HG02973 (cell line): Measurements from ENCODE around the gene FAM13B.
"Not testable (repeated sequence)": the region's sequence is repeated elsewhere in the genome, so short reads cannot be mapped to it uniquely, and the experiment has no call there.

Experiments
- ATAC-seq: cut with Tn5 transposase; IDR thresholded peaks from one replicate; pipeline ENCODE4 v1.9.1; 2021; ENCODE audit warnings: moderate library complexity; ENCODE audit not compliant: unreplicated experiment

Gene FAM13B

DNA sequence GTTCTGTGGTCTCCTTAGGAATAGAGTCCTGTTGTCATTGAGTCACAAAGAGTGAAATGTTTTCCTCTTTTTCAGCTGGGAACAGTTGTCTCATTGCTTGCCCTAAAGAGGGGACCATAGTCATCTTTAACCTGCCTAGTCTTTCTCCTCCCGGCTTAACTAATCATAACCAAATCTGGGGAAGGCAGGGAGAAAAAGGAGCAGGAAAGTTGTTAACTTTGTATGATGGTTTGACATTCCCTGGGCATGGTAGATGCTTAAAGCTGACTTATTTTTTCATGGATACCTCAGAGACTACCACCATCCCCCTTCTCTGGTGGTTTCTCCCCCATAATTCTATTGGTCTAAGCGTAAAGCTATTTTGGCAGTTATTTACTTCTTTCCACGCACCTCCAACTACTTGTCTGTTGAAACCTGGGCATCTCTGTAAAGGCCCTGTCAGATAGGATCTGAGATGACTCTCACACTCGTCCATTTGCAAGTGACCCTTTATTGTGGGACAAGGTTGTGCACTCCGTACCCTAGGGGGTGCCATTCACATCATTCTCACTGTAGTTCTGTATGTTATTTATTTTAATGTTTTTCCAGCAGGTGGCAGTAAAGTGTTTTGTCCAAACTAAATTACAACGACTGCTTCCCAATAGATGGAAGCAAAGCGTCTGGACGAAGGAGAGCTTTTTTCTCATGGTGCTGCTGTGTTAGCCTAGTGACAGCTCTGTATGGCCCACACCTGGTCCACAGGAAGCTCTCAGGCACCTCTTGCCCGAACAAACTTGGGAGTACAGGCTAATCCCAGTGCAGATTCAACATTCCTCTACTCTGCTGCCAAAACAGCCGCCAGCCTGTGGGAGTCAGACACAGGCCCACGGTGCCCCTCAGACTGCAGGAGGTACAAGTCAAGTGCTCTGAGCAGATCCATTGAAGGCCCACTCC lies 3.0 kb upstream of the FAM13B start:
- peak; percentile 42 for ATAC-seq

DNA sequence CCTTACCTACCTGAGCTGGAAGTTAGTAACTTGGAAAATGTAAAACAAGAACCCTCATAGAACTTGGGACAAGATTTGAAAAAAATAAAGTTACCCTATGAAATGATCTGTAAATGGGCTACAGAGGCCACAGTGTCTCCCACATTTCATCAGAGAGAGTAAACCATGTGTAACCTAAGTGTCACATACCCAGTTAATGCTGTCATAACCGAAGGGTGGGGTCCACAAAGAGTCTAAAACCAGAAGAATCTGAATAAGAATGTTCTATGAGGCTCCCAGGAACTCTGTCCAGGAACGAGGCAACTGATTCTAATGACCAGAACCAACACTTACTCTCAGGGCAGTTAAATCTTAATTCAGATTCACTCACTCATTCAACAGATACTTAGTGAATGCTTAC lies 1.0 kb upstream of the FAM13B start:
- no peak for ATAC-seq

DNA sequence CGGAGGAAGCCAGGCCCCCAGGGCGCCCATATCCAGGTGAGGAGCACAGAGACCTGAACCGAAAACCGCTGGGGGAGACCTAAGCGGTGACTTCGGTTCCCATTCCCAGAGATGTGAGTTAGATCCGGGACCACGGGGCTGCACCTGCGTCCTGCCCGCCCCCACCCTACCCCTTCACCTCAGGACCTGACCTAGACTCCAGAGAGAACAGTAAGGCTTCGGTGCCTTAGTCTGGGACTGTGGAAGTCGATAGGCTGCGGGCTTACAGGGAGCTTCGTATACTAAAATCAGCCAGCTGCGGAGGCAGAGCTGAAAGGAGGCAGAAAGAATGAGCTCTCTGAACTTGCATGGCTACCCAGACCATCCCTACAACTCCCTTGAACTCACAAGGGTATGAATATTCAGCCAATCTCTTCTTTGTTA lies 518 bp upstream of the FAM13B start:
- no peak for ATAC-seq

DNA sequence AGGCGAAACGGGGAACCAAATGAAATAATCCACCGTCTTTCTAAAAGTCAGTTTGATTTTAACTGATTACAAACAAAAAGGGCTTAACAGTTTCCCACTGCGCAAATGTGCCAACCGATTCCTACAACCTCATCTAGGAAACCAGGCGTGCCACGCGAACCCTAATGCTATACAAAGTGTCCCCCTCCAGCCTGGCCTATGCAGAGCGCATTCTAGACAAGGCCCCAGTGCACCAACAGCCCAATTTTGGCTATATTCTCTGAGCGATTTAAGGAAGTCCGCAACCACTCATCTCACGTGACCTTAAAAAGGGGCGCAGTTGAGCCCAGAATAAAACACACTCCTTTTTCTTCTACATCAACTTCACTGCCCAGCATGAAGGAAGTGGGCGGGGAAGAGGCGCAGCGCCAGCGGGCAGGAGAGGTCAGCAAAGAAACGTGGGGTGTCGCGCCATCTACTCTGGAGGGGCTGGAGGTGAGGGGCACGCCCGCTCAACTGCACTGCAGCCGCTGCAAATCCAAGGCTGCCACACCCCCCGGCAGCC lies 779 bp downstream of the FAM13B start:
- ATAC-seq = peak; percentile 32

DNA sequence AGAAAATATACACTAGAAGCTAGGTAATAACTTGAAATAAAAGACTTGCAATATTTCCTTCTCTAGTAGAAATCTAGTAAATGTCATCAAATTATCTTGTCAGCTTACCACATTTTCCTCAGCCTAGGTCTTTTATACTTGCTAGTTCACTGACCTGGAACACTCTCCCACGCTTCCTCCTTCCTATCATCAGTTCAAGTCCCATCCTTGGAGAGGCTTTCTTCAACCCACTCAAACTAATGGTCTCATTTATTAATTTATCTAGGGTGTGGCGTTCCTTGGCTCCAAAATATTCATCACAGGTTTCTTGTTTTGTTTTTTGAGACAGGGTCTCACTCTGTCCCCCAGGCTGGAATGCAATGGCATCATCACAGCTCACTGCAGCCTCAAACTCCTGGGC lies 2.9 kb downstream of the FAM13B start:
- ATAC-seq = no peak

DNA sequence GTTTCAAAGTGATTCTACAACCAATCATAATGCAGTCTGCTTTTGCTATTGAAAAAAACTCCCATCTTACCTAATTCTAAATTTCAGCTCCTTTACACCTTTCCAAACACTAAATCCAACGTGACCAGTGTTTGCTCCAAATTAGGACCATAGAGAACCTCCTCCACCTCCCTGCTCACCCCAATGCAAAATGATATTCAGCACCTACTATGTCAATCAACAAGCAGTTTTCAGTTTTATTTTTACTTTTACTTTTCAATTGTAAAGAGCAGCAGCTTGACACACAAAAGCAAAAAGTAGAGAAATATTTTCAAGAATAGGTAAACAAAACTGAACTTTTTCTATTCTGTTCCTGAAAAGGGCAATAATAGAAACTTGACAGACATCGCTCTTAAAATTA lies 3.4 kb downstream of the FAM13B start:
- ATAC-seq = no peak

DNA sequence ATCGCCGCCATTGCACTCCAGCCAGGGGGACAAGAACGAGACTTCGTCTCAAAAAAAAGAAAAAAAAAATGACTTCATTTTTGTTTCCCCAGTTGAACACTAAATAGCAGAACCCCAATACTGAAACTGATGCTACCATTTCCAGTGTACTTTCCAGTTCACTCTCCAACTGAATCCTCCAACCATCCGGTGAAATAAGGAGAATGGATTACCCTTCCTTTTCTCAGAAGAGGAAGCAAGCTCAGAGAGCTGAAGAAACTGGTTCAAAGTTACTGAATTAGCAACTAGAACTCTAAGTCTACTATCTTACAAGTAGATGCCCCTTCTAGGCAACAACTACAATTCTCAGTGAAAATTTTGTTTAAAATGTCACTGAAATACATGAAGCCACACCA lies 3.9 kb downstream of the FAM13B start:
- ATAC-seq = no peak

DNA sequence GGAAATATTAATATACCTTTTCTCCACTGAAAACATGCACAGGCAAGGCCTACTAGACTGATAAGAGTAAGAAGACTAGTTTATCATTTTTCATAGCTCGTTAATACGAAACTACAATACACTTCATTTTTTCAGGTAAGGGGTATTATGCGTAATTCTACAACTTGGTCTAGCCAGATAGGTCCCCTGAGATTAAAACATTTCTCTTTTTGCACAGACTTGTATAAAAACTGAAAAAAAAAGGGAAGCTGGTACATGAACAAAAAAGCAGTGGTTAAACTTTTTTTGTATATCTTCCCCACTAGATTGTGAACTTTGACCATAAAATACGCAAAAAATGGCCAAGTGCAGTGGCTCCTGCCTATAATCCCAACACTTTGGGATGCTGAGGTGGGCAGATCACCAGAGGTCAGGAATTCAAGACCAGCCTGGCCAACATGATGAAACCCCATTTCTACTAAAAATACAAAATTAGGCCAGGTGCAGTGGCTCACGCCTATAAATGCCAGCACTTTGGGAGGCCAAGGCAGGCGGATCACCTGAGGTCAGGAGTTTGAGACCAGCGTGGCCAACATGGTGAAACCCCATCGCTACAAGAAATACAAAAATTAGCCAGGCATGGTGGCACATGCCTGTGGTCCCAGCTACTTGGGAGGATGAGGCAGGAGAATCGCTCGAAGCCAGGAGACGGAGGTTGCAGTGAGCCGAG lies 4.5 kb downstream of the FAM13B start:
- ATAC-seq = not testable (repeated sequence)

DNA sequence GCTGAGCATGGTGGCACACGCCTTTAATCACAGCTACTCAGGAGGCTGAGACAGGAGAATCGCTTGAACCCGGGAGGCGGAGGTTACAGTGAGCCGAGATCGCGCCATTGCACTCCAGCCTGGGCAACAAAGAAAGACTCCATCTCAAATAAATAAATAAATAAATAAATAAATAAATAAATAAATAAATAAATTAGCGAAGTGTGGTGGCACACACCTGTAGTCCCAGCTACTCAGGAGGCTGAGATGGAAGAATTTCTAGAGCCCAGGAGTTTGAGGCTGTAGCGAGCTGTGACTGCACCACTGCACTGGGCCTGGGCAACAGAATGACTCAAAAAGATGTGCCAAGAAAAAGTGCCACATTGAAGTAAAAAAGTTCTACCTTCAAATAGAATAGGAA lies 6.1 kb downstream of the FAM13B start:
- not testable (repeated sequence) for ATAC-seq

DNA sequence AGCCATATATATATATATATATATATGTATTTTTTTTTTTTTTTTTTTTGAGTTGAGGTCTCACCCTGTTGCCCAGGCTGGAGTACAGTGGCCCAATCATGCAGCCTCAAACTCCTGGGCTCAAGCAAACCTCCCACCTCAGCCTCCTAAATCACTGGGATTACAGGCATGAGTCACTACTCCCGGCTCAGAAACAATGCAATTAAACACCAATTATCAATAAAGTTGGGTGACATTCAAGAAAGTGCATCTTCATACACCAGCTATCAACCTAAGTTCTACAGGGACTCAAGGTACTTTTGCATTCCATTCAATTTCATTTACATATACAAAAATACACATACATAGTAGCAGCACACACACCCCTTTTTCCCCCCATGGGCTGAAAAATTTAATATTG lies 7.6 kb downstream of the FAM13B start:
- ATAC-seq = no peak

DNA sequence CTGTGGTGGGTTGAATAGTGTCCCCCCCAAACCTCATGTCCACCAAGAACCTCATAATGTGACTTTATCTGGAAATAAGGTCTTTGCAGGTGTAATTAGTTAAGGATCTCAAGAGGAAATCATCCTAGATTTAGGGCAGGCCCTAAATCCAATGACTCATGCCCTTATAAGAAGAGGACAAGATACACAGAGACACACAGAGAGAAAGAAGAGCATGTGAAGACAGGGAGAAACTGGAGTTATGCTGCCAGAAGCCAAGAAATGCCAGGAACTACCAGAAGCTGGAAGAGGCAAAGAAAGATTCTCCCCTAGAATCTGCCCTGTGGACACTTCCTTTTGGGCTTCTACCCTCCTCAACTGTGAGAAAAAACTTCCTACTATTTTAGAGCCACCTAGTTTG lies 8.8 kb downstream of the FAM13B start:
- no peak for ATAC-seq

DNA sequence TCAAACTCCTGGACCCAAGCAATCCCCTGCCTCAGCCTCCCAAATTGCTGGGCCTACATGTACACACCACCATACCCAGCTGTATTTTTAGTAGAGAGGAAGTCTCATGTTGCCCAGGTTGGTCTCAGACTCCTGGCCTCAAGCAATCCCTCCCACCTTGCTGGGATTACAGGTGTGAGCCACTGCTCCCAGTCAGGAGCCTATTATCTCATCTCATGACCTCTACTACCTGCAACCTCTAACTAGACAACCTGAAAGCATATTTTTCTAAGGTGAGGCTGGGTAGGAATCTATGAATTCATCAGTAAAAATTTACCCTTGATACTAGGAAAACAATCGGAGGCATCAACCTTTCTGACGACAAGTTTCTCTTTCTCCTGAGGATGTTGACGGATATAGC lies 10.0 kb downstream of the FAM13B start:
- ATAC-seq = no peak

DNA sequence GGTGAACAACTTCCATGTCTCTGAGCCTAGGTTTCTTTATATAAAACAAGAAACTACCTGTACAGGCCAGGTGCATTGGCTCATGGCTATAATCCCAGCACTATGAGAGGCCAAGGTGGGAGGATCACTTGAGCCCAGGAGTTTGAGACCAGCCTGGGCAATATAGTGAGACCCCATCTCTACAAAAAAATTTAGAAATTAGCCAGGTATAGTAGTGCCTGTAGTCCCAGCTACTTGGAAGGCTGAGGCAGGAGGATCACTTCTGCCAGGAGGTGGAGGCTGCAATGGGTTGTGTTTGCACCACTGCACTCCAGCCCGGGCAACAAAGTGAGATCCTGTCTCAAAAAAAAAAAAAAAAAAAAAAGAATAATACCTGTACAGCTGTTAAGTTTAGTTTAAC lies 11.1 kb downstream of the FAM13B start:
- ATAC-seq = no peak

DNA sequence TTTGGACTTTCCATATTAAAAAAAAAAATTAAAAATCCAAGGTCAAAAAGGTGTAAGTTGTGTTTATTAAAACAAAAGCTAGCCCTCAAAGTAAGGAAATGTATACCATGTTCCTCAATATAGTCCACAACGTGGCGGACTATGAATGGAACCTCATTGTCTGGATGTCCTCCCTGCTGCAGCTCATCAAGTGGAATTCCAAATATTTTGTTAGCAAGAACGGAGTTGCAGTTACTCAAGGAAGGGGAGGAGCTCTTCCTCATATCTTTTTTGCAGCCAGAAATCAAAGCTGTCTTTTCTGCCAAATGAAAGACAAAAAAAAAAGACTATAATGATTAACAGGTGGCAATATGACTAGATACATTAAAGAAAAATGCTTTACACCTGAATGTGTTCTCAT lies 14.0 kb downstream of the FAM13B start:
- no peak for ATAC-seq

DNA sequence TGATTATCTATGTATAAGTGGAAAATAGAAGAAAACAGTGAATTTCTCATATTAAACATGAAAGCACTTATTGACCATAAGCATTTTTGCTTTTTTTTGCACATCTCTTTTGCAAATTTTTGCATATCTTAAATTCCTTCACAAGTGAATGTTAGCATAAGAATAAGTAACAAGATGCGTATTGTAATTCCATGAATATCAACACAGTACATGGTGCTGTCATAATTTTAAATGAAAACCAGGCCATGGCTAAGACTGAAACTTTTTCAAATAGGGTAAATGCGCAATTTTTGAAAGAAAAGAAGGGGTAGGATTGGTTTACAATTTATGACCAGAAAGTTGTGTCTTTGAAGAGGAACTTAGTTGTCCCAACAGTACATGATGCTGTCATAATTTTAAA lies 17.0 kb downstream of the FAM13B start:
- no peak for ATAC-seq

DNA sequence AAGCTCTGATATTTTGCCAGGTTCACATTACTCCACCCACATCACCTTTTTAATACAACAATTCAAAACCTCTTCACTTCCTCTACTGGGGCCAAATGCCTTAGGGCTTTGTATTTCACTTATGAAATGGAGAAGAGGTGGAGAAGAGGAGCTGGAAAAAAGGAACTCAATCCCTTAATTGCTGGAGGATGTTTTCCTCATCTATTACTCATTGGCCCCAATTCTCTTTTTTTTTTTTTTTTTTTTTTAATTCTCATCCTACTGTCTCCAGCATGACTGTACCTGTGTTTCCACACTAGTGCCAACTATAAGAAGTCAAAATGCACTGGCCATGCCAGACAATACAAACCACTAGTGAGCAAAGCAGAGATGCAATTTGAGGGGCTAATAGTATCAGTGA lies 20.9 kb downstream of the FAM13B start:
- ATAC-seq = no peak

DNA sequence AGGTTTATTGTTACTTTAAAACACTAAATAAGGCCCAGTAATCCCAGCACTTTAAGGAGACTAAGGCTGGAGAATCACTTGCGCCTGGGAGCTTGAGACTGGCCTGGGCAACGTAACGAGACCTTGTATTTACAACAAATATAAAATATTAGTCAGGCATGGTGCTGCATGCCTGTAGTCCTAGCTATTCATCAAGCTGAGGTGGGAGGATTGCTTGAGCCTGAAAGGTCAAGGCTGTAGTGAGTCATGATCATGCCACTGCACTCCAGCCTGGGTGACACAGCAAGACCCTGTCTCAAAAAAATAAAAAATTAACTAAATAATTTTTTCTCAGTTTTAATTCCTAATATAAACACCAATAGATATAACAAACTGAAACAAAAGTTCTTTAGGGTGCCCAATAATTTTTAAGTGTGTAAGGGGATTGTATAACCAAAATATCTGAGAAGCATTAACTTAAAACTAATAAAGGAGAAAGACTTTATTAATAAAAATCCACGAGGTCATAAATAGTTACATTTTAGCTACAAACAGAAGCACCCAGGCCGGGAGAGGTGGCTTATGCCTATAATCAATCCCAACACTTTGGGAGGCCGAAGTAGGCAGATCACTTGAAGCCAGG lies 32.7 kb downstream of the FAM13B start:
- ATAC-seq = no peak

DNA sequence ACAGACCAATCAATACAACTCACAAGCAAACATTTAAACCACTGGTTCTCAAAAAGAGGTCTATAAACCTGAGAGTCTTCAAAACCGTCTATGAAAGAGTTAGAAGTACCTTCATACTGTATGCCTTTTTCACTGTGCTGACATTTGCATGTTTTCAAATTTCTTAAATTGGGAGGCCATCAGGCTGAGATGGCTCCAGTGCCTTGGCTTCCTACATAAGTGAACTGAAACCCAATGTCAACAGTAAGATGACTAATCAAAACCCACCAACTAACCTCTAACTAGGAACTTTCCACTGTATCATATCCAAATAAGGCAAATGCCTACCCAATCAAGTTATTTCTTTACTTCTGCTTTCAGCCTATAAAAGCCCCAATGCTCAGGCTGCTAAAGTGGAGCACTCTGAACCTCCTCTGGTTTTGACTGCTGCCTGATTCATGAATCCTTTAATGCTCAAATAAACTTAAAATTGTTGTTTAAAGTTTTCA lies 35.1 kb downstream of the FAM13B start:
- ATAC-seq = peak; percentile 77

DNA sequence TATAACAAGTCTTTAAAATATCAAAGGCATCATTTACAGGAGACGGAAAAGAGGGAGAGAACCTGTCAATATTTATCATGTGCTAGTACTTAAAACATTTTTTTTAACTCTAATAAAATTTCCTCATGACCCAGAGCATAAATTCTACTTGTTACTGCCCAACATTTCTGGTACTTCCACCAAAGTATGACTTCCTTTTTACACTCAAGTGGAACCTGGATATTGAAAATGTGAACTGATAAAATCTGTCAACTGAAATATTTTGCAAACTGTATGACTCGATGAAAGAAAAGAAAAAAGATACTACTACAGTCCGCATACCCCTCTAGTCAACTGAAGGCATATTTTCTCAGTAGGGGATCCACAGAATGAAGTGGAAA lies 37.1 kb downstream of the FAM13B start:
- no peak for ATAC-seq

DNA sequence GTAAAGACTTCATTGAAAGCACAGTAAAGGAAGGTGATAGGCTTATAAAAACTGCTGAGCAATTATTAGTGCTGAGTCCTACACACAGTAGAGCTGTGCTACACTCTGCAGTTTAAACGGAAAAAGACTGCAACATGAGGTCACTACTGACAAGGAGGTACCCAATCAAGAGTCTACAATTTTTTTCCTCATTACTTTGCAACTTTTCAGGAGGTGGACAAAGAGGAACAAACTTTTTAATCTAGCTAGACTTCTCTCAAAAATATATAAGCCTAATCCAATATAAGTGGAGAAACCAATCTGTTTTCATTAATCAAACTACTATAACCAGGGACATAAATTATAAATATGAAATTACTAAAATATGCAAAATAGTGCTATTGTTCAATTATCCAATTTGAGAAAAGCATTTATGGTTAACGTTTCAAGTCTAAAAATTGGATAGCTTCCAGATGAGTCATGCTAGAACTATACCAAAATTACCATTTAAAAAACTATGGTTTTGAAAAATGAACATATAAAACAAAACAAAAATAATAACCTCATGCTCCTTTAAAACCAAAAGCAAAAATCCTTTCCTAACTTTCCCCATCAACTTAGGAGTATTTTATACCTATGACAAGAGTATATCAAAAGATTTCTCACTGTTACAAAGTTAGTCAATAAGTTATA lies 37.7 kb downstream of the FAM13B start:
- no peak for ATAC-seq

DNA sequence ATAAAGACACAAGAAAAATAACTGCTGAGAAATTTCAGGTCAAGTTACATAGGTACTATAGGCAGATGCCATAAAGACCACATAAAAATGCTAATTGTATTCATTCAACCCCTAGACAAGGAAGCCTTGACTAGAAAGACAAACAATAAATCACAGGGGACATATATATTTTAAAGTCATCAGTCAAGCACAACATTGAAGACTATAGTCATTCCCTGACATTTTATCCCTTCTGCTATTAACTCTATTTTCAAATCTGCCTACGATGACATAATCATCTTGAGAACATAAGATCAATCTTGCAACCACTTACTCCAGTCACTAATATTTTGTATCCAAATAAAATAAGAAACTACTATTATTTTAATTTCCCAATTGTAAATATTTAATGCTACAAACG lies 38.3 kb downstream of the FAM13B start:
- ATAC-seq = no peak
